GM18498 (cell line): ENCODE results near the gene LRRC4.

ENCODE experiments used
- ATAC-seq: cut with Tn5 transposase; IDR thresholded peaks from one replicate; pipeline ENCODE4 v1.9.1; 2021; ENCODE audit warnings: mild to moderate bottlenecking, moderate library complexity; ENCODE audit not compliant: unreplicated experiment

Gene LRRC4

DNA sequence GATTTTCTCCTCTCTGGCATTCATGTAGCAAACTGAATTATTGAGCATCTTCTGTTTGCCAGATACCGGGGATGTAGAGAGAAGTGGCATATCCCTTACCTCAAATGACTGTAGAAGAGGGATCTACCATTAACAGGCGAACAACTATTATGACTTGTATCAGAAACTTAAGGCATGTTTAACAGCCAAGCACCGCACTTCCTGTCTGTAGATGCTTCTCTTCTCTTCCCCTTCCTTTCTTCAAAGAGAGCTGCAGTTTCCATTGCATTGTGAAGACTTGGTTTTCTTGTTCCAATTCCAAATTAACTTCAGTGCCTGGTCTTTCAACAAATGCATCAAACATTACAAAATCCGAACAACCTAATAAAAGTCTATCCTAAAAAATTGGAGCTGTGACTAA is 49.3 kb downstream of the LRRC4 start:
- ATAC-seq, result no peak

DNA sequence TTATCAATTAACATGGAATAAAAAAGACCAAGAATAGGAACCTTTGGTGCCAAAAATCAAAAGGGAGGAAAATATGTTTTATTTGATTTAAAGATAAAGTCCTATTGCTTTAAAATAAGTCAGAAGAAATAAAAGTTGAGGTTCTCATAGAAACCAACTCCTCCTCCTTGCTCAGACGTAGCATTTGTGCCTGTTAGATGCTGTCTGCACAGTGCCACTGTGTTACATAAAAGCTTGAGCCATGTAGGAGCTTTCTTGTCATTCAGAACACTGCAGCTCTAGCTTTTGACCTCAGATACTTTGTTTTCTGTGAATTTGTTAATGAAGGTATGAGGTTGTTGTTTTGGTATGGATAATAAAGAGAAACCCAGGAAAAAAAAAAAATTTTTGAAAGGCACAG is 50.3 kb downstream of the LRRC4 start:
- no peak for ATAC-seq

DNA sequence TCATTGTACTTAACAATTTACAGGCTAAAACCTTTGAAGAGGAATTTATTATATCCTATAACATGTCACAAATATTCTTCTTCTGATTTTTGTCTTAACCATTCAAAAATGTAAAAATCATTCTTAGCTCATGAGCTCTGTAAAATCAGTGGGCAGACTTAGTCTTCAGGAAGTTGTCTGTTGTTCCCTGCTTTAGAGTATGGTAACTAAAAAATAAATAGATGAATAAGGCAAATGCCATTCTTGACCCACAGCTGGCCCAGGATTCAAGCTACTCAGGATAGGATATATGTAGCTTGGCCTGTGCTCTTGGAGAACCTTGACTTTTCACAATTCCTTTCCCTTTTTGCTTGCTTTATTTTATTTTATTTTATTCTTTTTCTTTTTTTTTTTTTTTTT is 51.5 kb downstream of the LRRC4 start:
- ATAC-seq, result no peak

DNA sequence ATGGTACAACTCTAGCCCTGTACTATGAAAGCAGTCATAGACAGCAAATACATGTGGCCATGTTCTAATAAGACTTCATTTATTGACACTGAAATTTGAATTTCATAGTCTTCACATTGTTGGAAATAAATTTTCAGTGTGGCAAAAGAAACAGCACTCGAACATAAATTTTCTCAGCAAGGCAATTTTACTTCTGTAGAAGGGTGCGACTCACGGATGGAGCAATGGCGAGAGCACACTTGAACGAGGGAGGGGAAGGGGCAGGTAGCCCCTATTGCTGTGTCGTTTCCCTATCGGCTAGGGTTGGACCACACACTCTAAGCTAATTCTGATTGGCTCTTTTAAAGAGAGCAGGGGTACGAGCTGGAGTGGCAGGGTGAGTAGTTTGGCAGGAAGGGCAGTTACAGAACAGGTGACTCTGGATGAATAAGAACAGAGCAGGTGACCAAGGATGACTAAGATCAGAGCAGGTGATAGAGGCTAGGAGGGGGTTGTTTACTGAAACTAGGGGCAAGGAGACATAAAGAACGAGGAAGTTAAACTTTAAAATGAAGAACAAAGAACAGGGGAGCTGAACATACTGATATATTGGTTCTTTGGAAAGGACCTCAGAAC is 52.0 kb downstream of the LRRC4 start:
- ATAC-seq, result no peak

DNA sequence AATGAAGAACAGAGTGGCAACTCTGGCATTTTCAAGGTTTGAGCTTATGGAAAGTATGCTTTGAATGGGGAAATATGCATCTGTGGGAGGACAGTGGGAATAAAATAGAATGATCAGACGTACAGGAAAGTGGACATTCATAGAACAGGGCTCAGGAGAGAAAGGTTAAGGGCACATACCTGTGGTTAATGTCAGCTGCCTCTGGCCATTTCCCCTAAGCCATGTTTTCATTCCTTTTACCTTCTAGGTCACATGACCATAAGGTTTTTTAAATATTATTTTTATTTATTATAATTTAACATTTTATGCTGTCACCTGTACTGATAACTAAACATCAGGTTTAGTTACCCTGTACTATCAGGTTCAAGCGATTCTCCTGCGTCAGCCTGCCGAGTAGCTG is 52.8 kb downstream of the LRRC4 start:
- ATAC-seq, result no peak
